Astrocyte (in vitro differentiated cells and primary cell): ENCODE results near the gene FEM1A. TPM values are rescaled to one million over a fixed set of nuclear protein-coding genes. Genes with fewer than 3 reads are reported as not detected.

Source experiments
- DNase-seq: peaks from one replicate; pipeline ENCODE4 v3.0.0-alpha.2; 2010; ENCODE audit warnings: low read depth
- FAIRE-seq: peaks from 2 replicates; lab custom pipeline; 2011; peaks lifted over from hg19 to GRCh38; lab: Jason Lieb, UNC
- H2AFZ ChIP-seq: 2 replicates; pipeline ENCODE4 v1.6.0; 2012; ENCODE audit warnings: low read depth, low read length, inconsistent platforms
- H3K27ac ChIP-seq: 2 replicates; pipeline ENCODE4 v1.5.1; 2011; ENCODE audit warnings: low read depth, low read length, inconsistent platforms
- H3K27me3 ChIP-seq: 2 replicates; pipeline ENCODE4 v1.6.0; 2011; ENCODE audit warnings: low read length, inconsistent platforms; ENCODE audit not compliant: insufficient read depth
- H3K36me3 ChIP-seq: 2 replicates; pipeline ENCODE4 v1.5.1; 2011; ENCODE audit warnings: low read length, inconsistent platforms; ENCODE audit not compliant: insufficient read depth
- H3K4me1 ChIP-seq: 2 replicates; pipeline ENCODE4 v1.5.1; 2011; ENCODE audit warnings: low read length, inconsistent platforms; ENCODE audit not compliant: insufficient read depth
- H3K4me2 ChIP-seq: 2 replicates; pipeline ENCODE4 v1.6.0; 2012; ENCODE audit warnings: low read length, inconsistent platforms
- H3K4me3 ChIP-seq: 2 replicates; pipeline ENCODE4 v1.5.1; 2011; ENCODE audit warnings: low read depth, mild to moderate bottlenecking, low read length, inconsistent platforms; ENCODE audit not compliant: insufficient read depth
- H3K79me2 ChIP-seq: 2 replicates; pipeline ENCODE4 v1.6.0; 2012; ENCODE audit warnings: mild to moderate bottlenecking, low read length, inconsistent platforms; ENCODE audit not compliant: insufficient read depth
- H3K9ac ChIP-seq: 2 replicates; pipeline ENCODE4 v1.6.0; 2012; ENCODE audit warnings: mild to moderate bottlenecking, low read length, inconsistent platforms
- H3K9me3 ChIP-seq: 2 replicates; pipeline ENCODE4 v1.5.1; 2012; ENCODE audit warnings: low read depth, mild to moderate bottlenecking, low read length, inconsistent platforms; ENCODE audit not compliant: insufficient read depth
- H4K20me1 ChIP-seq: 2 replicates; pipeline ENCODE4 v1.6.0; 2012; ENCODE audit warnings: low read length, inconsistent platforms; ENCODE audit not compliant: insufficient read depth
- H3K27ac Mint-ChIP-seq: one replicate; pipeline ENCODE4 v1.8.0; 2021; ENCODE audit warnings: mild to moderate bottlenecking, mixed read lengths; ENCODE audit not compliant: unreplicated experiment
- H3K27me3 Mint-ChIP-seq: one replicate; pipeline ENCODE4 v1.8.0; 2021; ENCODE audit warnings: low read depth, mixed read lengths; ENCODE audit not compliant: unreplicated experiment
- H3K36me3 Mint-ChIP-seq: one replicate; pipeline ENCODE4 v1.8.0; 2021; ENCODE audit warnings: low read depth, mixed read lengths; ENCODE audit not compliant: unreplicated experiment
- H3K4me1 Mint-ChIP-seq: one replicate; pipeline ENCODE4 v1.8.0; 2021; ENCODE audit warnings: low read depth, mixed read lengths; ENCODE audit not compliant: unreplicated experiment
- H3K4me3 Mint-ChIP-seq: one replicate; pipeline ENCODE4 v1.8.0; 2021; ENCODE audit warnings: mild to moderate bottlenecking, moderate library complexity, mixed read lengths; ENCODE audit not compliant: unreplicated experiment
- H3K9me3 Mint-ChIP-seq: one replicate; pipeline ENCODE4 v1.8.0; 2021; ENCODE audit warnings: mild to moderate bottlenecking, mixed read lengths; ENCODE audit not compliant: unreplicated experiment
- EZH2 ChIP-seq: IDR thresholded peaks from 2 replicates; pipeline ENCODE4 v1.6.1; 2012; ENCODE audit warnings: mild to moderate bottlenecking, low read length, inconsistent platforms; ENCODE audit not compliant: insufficient read depth
- total RNA-seq: library from RNA; stranded (reverse); gene quantifications from 2 replicates; pipeline ENCODE4 v1.2.1, GENCODE V29; 2021
- TF ChIP-seq, protein P1 (sequence below): IDR thresholded peaks from 2 replicates; pipeline ENCODE4 v1.5.1; 2011; ENCODE audit warnings: low read depth, mild to moderate bottlenecking, inconsistent platforms, low read length, moderate library complexity; ENCODE audit not compliant: insufficient read depth

The FEM1A gene
- total RNA-seq, 1 donor from 2014 or later, result 12.0 TPM

DNA sequence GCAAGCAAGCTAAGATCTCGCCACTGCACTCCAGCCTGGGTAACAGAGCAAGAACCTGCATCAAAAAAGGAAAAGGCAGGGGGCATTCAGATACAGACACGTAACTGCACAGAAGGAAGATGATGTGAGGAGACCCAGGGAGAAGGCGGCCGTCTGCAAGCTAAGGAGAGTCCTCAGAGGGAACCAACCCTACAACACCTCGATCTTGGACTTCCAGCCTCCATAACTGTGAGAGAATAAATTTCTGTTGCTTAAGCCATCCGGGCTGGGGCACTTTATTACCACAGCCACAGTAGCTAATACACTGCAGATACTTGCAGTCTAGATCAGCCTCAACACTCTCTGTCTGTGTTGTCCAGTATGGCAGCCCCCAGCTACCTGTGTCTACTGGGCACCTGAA, 32.0 kb downstream of the FEM1A start:
- H3K36me3 Mint-ChIP-seq, result peaks cover 3% of the 10 kb centered on the region

GRCh38 chr19:4829001-4829712, 37.6 kb downstream of the FEM1A start:
- Mint-ChIP-seq H3K4me3 (no peak overlapping the region), H3K4me1 (no peaks in the 10 kb centered on the region), H3K9me3 (no peaks in the 10 kb centered on the region), H3K36me3 (no peaks in the 10 kb centered on the region), H3K27ac (peak overlapping the region; percentile 10), H3K27me3 (no peaks in the 10 kb centered on the region)
- H3K4me1 ChIP-seq, result peaks cover 11% of the 10 kb centered on the region
- DNase-seq (no peak), FAIRE-seq (no peak)
- H3K9ac ChIP-seq, result peak overlapping the region; percentile 37
- no peaks in the 10 kb centered on the region for H3K36me3 ChIP-seq
- H3K27ac ChIP-seq, result no peak overlapping the region
- H3K4me2 ChIP-seq, result peak overlapping the region; percentile 28
- H3K79me2 ChIP-seq, result peaks cover 41% of the 10 kb centered on the region
- no peak overlapping the region for H2AFZ ChIP-seq
- H4K20me1 ChIP-seq, result peaks cover 33% of the 10 kb centered on the region
- no peak for TF ChIP-seq EZH2
- TF ChIP-seq, protein P1, sequence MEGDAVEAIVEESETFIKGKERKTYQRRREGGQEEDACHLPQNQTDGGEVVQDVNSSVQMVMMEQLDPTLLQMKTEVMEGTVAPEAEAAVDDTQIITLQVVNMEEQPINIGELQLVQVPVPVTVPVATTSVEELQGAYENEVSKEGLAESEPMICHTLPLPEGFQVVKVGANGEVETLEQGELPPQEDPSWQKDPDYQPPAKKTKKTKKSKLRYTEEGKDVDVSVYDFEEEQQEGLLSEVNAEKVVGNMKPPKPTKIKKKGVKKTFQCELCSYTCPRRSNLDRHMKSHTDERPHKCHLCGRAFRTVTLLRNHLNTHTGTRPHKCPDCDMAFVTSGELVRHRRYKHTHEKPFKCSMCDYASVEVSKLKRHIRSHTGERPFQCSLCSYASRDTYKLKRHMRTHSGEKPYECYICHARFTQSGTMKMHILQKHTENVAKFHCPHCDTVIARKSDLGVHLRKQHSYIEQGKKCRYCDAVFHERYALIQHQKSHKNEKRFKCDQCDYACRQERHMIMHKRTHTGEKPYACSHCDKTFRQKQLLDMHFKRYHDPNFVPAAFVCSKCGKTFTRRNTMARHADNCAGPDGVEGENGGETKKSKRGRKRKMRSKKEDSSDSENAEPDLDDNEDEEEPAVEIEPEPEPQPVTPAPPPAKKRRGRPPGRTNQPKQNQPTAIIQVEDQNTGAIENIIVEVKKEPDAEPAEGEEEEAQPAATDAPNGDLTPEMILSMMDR, result no peak
- H3K27me3 ChIP-seq, result no peaks in the 10 kb centered on the region
- H3K9me3 ChIP-seq, result no peaks in the 10 kb centered on the region
- no peak overlapping the region for H3K4me3 ChIP-seq

More for the DNA sequence above, 32.0 kb downstream of the FEM1A start:
- H3K27ac ChIP-seq, result no peak overlapping the region
- no peak overlapping the region for H3K4me2 ChIP-seq
- no peak overlapping the region for H3K27ac Mint-ChIP-seq
- H3K4me3 Mint-ChIP-seq, result no peak overlapping the region
- peaks cover 26% of the 10 kb centered on the region for H4K20me1 ChIP-seq
- H3K9me3 Mint-ChIP-seq, result no peaks in the 10 kb centered on the region
- peaks cover 35% of the 10 kb centered on the region for H3K79me2 ChIP-seq
- H3K4me3 ChIP-seq, result no peak overlapping the region
- no peak overlapping the region for H2AFZ ChIP-seq
- peaks cover 3% of the 10 kb centered on the region for H3K36me3 ChIP-seq
- no peak overlapping the region for H3K9ac ChIP-seq
- no peaks in the 10 kb centered on the region for H3K4me1 ChIP-seq
- TF ChIP-seq EZH2, result no peak
- TF ChIP-seq, protein P1, result no peak
- H3K27me3 Mint-ChIP-seq, result no peaks in the 10 kb centered on the region
- no peaks in the 10 kb centered on the region for H3K4me1 Mint-ChIP-seq
- FAIRE-seq (no peak), DNase-seq (no peak)
- no peaks in the 10 kb centered on the region for H3K9me3 ChIP-seq
- H3K27me3 ChIP-seq, result no peaks in the 10 kb centered on the region

GRCh38 chr19:4830332-4830731, 38.8 kb downstream of the FEM1A start:
- Histone ChIP-seq H3K36me3 (no peaks in the 10 kb centered on the region), H3K4me1 (peaks cover 11% of the 10 kb centered on the region), H3K4me3 (peak overlapping the region; percentile 73), H2AFZ (no peak overlapping the region), H4K20me1 (peaks cover 30% of the 10 kb centered on the region), H3K27me3 (no peaks in the 10 kb centered on the region), H3K79me2 (peaks cover 41% of the 10 kb centered on the region), H3K27ac (no peak overlapping the region), H3K9me3 (no peaks in the 10 kb centered on the region), H3K4me2 (peak overlapping the region; percentile 100), H3K9ac (peak overlapping the region; percentile 89)
- Mint-ChIP-seq H3K4me3 (peak overlapping the region; percentile 86), H3K27ac (peak overlapping the region; percentile 76), H3K36me3 (no peaks in the 10 kb centered on the region), H3K4me1 (no peaks in the 10 kb centered on the region), H3K27me3 (no peaks in the 10 kb centered on the region), H3K9me3 (no peaks in the 10 kb centered on the region)
- TF ChIP-seq, protein P1, result no peak
- TF ChIP-seq EZH2, result no peak
- no peak for DNase-seq
- FAIRE-seq, result no peak
